K562 (cell line): ENCODE results near the gene FAM149B1. TPM values are rescaled to one million over a fixed set of nuclear protein-coding genes. Genes with fewer than 3 reads are reported as not detected.
A peak's percentile ranks its signal among the peaks of the same experiment; 100 is the strongest.

Source experiments
- CTCF ChIP-seq, 3 experiments: IDR thresholded peaks in 2 of 3; conservative IDR thresholded peaks in 1 of 3; 2 replicates each; pipeline ENCODE4 v1.5.1; 2011 to 2012; ENCODE audit warnings: low read length in 3 of 3, mild to moderate bottlenecking in 3 of 3, control low read depth in 2 of 3, improper control_type of control experiment in 1 of 3, inconsistent platforms in 1 of 3, low read depth in 1 of 3, mixed read lengths in 1 of 3, moderate library complexity in 1 of 3; ENCODE audit not compliant: insufficient read depth in 2 of 3
- ELF2 ChIP-seq: fragments of 250-450 bp; sonication (Bioruptor Pico); IDR thresholded peaks from 2 replicates; pipeline ENCODE4 v1.5.0; 2021; ENCODE audit warnings: mild to moderate bottlenecking
- EZH2 ChIP-seq: IDR thresholded peaks from 2 replicates; pipeline ENCODE4 v1.6.1; 2012; ENCODE audit warnings: low read depth, mild to moderate bottlenecking, inconsistent platforms, low read length, borderline replicate concordance
- GATAD2B ChIP-seq: fragments of 450-650 bp; IDR thresholded peaks from 2 replicates; pipeline ENCODE4 v1.6.1; 2017; ENCODE audit warnings: mild to moderate bottlenecking, borderline replicate concordance
- HDAC2 ChIP-seq: fragments of 450-650 bp; IDR thresholded peaks from 2 replicates; pipeline ENCODE4 v1.6.1; 2016; ENCODE audit warnings: mild to moderate bottlenecking
- HNRNPUL1 ChIP-seq: fragments of 200-400 bp; formaldehyde crosslinking; IDR thresholded peaks from 2 replicates; pipeline ENCODE4 v1.6.1; 2017; ENCODE audit warnings: low read length
- JUNB ChIP-seq: fragments of 450-650 bp; formaldehyde crosslinking; conservative IDR thresholded peaks from 2 replicates; pipeline ENCODE4 v1.4.0; 2020; ENCODE audit warnings: mild to moderate bottlenecking
- KHSRP ChIP-seq: fragments of 450-650 bp; IDR thresholded peaks from 2 replicates; pipeline ENCODE4 v1.6.1; 2017
- LCOR ChIP-seq: sonication (generic); formaldehyde crosslinking; IDR thresholded peaks from 2 replicates; pipeline ENCODE4 v1.8.0; 2022; ENCODE audit warnings: mild to moderate bottlenecking, missing genetic modification reagents
- MEF2D ChIP-seq: conservative IDR thresholded peaks from 2 replicates; pipeline ENCODE4 v1.6.1; 2016; ENCODE audit warnings: low read depth, missing genetic modification characterization, missing compliant biosample characterization
- MLX ChIP-seq, 2 experiments: fragments of 450-650 bp in 1 of 2; sonication (generic) in 1 of 2; formaldehyde crosslinking; conservative IDR thresholded peaks; 2 replicates each; pipeline versions ENCODE4 v1.4.0 to v1.8.1; 2020 to 2022; ENCODE audit warnings: mild to moderate bottlenecking in 1 of 2, missing genetic modification reagents in 1 of 2
- NR2F6 ChIP-seq: fragments of 450-650 bp; formaldehyde crosslinking; IDR thresholded peaks from 2 replicates; pipeline ENCODE4 v1.4.0; 2020; ENCODE audit warnings: mild to moderate bottlenecking
- PHTF2 ChIP-seq: fragments of 250-450 bp; sonication (Bioruptor Pico); IDR thresholded peaks from 2 replicates; pipeline ENCODE4 v1.5.0; 2021; ENCODE audit warnings: mild to moderate bottlenecking
- PTTG1 ChIP-seq: fragments of 450-650 bp; IDR thresholded peaks from 2 replicates; pipeline ENCODE4 v1.6.1; 2016; ENCODE audit warnings: low read depth, mild to moderate bottlenecking, missing genetic modification characterization, missing compliant biosample characterization
- RB1 ChIP-seq: fragments of 450-650 bp; IDR thresholded peaks from 2 replicates; pipeline ENCODE4 v1.6.1; 2017; ENCODE audit warnings: low read depth, mild to moderate bottlenecking
- RCOR1 ChIP-seq, 2 experiments: IDR thresholded peaks; 2 replicates each; pipeline ENCODE4 v1.6.1; 2012; ENCODE audit warnings: low read depth in 2 of 2, low read length in 2 of 2, borderline replicate concordance in 1 of 2, improper control_type of control experiment in 1 of 2
- SMAD3 ChIP-seq: fragments of 450-650 bp; formaldehyde crosslinking; conservative IDR thresholded peaks from 2 replicates; pipeline ENCODE4 v1.4.0; 2020; ENCODE audit warnings: mild to moderate bottlenecking
- SMARCC2 ChIP-seq: fragments of 450-650 bp; IDR thresholded peaks from 2 replicates; pipeline ENCODE4 v1.6.1; 2017; ENCODE audit warnings: antibody characterized with exemption, moderate library complexity, mild to moderate bottlenecking, low read depth
- SREBF1 ChIP-seq: fragments of 150-350 bp; IDR thresholded peaks from 2 replicates; pipeline ENCODE4 v1.6.1; 2014; ENCODE audit warnings: antibody characterized with exemption, low read depth, low read length, borderline replicate concordance
- TAF7 ChIP-seq: fragments of 450-650 bp; IDR thresholded peaks from 2 replicates; pipeline ENCODE4 v1.6.1; 2016; ENCODE audit warnings: missing genetic modification characterization, missing compliant biosample characterization
- YY1 ChIP-seq, 3 experiments: IDR thresholded peaks; 2 replicates each; pipeline ENCODE4 v1.6.1; 2011; ENCODE audit warnings: low read length in 2 of 3, mild to moderate bottlenecking in 2 of 3, moderate library complexity in 2 of 3, borderline replicate concordance in 1 of 3, control low read depth in 1 of 3, low read depth in 1 of 3; ENCODE audit not compliant: insufficient read depth in 3 of 3, insufficient replicate concordance in 2 of 3, control insufficient read depth in 1 of 3, insufficient read length in 1 of 3; ENCODE audit errors: extremely low read depth in 1 of 3
- ZEB2 ChIP-seq: fragments of 450-650 bp; IDR thresholded peaks from 2 replicates; pipeline ENCODE4 v1.6.1; 2016
- ZFP91 ChIP-seq: sonication (generic); formaldehyde crosslinking; IDR thresholded peaks from 2 replicates; pipeline ENCODE4 v1.8.0; 2022; ENCODE audit warnings: mild to moderate bottlenecking, missing genetic modification reagents
- ZNF41 ChIP-seq: fragments of 250-450 bp; sonication (Bioruptor Pico); conservative IDR thresholded peaks from 2 replicates; pipeline ENCODE4 v1.4.0; 2020; ENCODE audit warnings: mild to moderate bottlenecking
- ZNF589 ChIP-seq: fragments of 200-800 bp; sonication (Bioruptor generic); IDR thresholded peaks from 2 replicates; pipeline ENCODE4 v1.6.1; 2016; ENCODE audit warnings: low read depth, missing genetic modification characterization, missing compliant biosample characterization
- ZNF644 ChIP-seq: fragments of 200-800 bp; sonication (Bioruptor generic); IDR thresholded peaks from 2 replicates; pipeline ENCODE4 v1.6.1; 2016; ENCODE audit warnings: low read depth, missing genetic modification characterization, missing compliant biosample characterization
- polyA plus RNA-seq, 8 experiments: library from polyadenylated mRNA; depleted of rRNA in 4 of 8; stranded (reverse) in 5 of 8; unstranded in 3 of 8; fragments of >200 nt; fragmentation: Nextera tagmentation in 2 of 8; fragmentation: Illumina TruSeq in 1 of 8; extraction: Ambion mirVana in 2 of 8; extraction: Trizol in 1 of 8; gene quantifications; 2 replicates each; pipeline versions ENCODE4 v1.2.1 to v1.2.3, GENCODE V29; 2011 to 2014; ENCODE audit warnings: inconsistent platforms in 1 of 8, missing spikeins in 1 of 8
- total RNA-seq, 7 experiments: library from RNA; depleted of rRNA in 6 of 7; stranded (reverse); fragments of >200 nt in 6 of 7; fragmentation: Illumina TruSeq in 2 of 7; extraction: Trizol in 2 of 7; gene quantifications; 2 replicates each; pipeline versions ENCODE4 v1.2.1 to v1.2.3, GENCODE V29; 2011 to 2021; ENCODE audit warnings: low replicate concordance in 1 of 7

Gene FAM149B1
- total and polyA plus RNA-seq, 9 of the 15 experiments (the other 6 are each of a cell fraction or from before 2014, with no cell fraction given), result 4.2 to 18.5 (median 9.3) TPM

GRCh38 chr10:73262105-73262730 is 94.3 kb downstream of the FAM149B1 start (continued):
- TF ChIP-seq MLX (CRISPR knock-in tag; conservative IDR thresholded peaks at IDR 0.05) (no peak), HNRNPUL1 (no peak), ZNF644 (tag) (no peak), PHTF2 (CRISPR knock-in tag) (no peak), NR2F6 (CRISPR knock-in tag) (no peak), ZNF41 (CRISPR knock-in tag) (0 out of 2 replicates have a peak, but pooled peaks have one; percentile 8), EZH2 (no peak), SMARCC2 (peak; percentile 91; the same call in 1 of the 2 replicates), YY1 (IDR thresholded peaks at IDR 0.05; ENCODE audit: borderline replicate concordance in 1 of 3, control insufficient read depth in 1 of 3, extremely low read depth in 1 of 3, insufficient read depth in 3 of 3, insufficient read length in 1 of 3, insufficient replicate concordance in 2 of 3, low read depth in 1 of 3, low read length in 2 of 3) (no peak), ZEB2 (peak; percentile 93), PTTG1 (tag) (no peak), SREBF1 (no peak), SMAD3 (CRISPR knock-in tag) (no peak), RB1 (no peak), TAF7 (tag) (no peak), KHSRP (no peak), JUNB (CRISPR knock-in tag) (0 out of 2 replicates have a peak, but pooled peaks have one; percentile 46), MEF2D (tag) (0 out of 2 replicates have a peak, but pooled peaks have one; percentile 50), CTCF (IDR thresholded peaks at IDR 0.05 in 2 of 3, conservative IDR thresholded peaks at IDR 0.05 in 1 of 3; ENCODE audit: insufficient read depth in 2 of 3, low read depth in 1 of 3, low read length in 3 of 3) (no peak), RCOR1 (IDR thresholded peaks at IDR 0.05; ENCODE audit: borderline replicate concordance in 1 of 2, low read depth in 2 of 2, low read length in 2 of 2) (peak in 1 of 2 experiments; percentile 21; a peak in 1 of 4 replicates), ZFP91 (no peak), HDAC2 (peak; percentile 33; the same call in 1 of the 2 replicates), LCOR (CRISPR knock-in tag) (no peak), ZNF589 (peak; percentile 57; the same call in 1 of the 2 replicates), ELF2 (CRISPR knock-in tag) (no peak), GATAD2B (peak; percentile 42; the same call in 1 of the 2 replicates)
